ENCODE measurements around the gene TAF3.

Gene TAF3

DNA sequence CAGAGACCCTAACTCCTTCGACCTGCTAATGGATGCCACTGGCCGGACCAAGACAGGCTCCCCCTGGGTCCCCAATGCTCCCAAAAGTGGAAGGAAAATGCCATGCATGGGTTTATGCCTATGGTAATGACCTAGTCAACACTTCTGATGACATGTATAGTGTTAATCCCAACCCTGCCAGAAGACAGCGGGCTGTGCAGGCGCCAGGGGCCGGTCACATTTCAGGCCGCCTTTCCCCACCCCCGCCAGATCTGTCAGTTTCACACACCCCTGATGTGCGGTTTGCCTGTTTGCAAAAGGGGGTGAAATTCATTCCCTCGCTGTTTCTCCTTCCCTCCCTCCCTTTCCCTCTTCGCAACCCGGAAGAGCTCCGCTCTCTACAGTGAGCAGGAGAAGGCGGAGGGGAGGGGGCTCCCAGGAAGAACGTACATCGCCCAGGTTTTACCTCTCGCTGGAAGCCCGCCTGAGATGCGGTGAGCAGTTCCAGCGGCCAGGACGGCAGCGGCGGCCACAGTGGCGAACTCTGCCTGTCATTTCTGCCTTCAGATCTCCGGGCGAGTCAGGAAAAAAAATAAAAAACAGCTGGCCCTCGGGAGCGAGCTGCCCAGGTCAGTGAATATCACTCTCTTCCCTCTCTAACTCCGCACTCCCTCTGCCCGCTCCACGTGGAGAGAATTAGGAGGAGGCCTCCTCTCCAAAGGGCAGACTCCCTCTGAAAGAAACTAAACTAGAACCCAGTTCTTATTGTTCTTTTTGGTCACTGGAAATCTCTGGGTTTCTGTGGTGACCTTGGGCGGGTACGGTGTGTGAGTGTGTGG is 226.8 kb downstream of the TAF3 start:
- Histone ChIP-seq H3K9me3 (ENCODE audit: low read length) (no peaks in the 10 kb centered on the region), H3K9ac (ENCODE audit: low read length) (no peak overlapping the region), H3K27ac (ENCODE audit: low read depth, low read length) (no peak overlapping the region), H3K4me3 (ENCODE audit: low read depth in 1 of 2, low read length in 2 of 2) (peak overlapping the region in 1 of 2 donors; percentile 33), H3K36me3 (ENCODE audit: insufficient read depth, low read length) (no peaks in the 10 kb centered on the region), H3K4me1 (ENCODE audit: insufficient read depth, low read length) (peaks cover 24% of the 10 kb centered on the region), H3K27me3 (ENCODE audit: control insufficient read depth in 1 of 2, insufficient read depth in 2 of 2, low read length in 2 of 2) (peaks cover 90 to 100% of the 10 kb centered on the region in 2 donors)

DNA sequence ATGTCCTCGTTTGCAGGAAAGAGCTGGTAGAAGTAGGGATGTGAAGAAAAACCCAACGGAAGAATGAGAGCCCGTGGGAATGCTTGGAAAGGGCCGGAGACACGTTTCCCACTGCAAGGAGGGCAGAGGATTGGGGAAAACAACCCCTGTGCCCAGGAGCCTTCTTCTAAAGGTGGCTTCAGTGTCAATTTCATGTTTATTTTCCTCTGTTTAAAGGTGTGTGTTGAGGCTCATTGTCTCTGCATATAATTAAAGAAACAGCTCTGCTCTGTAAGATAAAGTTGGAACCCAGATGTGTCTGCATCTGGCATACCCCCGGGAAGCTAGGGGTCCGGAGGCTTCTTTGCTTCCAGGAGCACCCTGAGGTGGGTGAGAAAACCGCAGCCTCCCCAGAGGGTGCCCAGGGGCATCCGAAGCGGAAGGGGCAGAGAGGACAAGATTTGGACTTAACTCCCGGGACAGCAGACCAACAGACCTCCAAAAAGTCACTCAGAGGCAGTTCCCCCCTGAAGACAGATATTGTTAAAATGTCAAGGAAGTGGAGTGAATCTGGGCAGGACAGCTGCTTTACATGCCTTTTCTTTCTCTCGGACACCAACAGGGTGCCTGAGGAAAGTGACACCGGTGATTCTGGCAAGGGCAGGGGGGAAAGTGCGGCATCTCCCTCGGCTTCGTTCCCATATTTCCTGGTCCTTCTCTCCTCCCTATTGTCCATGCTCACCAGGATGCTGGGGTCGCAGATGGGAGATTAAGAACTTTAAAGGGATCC is 227.6 kb downstream of the TAF3 start:
- no peak overlapping the region for H3K9ac ChIP-seq (ENCODE audit: low read length)
- no peak overlapping the region for H3K27ac ChIP-seq (ENCODE audit: low read depth, low read length)
- no peaks in the 10 kb centered on the region for H3K9me3 ChIP-seq (ENCODE audit: low read length)
- no peaks in the 10 kb centered on the region for H3K36me3 ChIP-seq (ENCODE audit: insufficient read depth, low read length)
- peak overlapping the region in 1 of 2 donors; percentile 33 for H3K4me3 ChIP-seq (ENCODE audit: low read depth in 1 of 2, low read length in 2 of 2)
- peaks cover 89 to 99% of the 10 kb centered on the region in 2 donors for H3K27me3 ChIP-seq (ENCODE audit: control insufficient read depth in 1 of 2, insufficient read depth in 2 of 2, low read length in 2 of 2)
- H3K4me1 ChIP-seq (ENCODE audit: insufficient read depth, low read length), result peaks cover 25% of the 10 kb centered on the region

DNA sequence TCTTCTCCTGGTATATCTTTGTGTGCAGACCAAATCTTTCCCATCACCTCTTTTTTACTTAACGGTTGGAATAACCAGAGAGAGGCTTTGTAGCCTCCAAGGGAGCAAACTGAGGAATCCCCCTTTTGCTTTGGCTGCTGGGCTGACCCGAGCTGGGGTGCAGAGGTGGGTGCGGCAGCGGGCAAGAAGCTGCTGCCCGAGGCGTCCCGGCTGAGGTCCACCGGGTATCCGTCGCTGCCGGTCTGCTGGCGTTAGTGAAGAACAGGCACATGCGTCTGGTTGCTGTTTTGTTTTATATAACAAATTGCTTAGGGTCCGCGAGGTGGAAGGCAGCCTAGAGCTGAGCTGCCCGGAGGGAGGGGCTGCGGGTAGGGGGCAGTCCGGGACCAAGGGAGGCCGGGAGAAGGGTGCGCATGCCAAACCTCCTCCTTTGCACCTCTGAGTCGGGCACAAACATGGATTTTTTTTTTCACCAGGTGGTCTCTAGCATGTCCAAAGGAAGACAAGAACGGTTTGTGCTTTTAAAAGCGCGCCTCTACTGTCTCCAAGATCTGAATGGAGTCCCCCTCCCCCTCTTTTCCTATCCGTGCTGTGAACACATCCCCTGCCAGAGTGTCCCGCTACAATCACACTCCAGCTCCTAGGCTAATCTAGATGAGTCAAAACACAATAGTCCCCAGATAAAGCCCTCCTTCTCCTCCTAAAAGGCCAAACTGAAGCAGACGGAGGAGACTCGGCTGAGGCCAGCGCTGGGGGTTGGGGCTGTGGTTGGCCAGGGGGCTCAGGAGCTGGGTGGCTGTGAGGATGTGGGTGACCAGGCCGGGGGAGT is 229.4 kb downstream of the TAF3 start:
- peaks cover 4% of the 10 kb centered on the region for H3K9me3 ChIP-seq (ENCODE audit: low read length)
- H3K4me1 ChIP-seq (ENCODE audit: insufficient read depth, low read length), result peaks cover 31% of the 10 kb centered on the region
- H3K9ac ChIP-seq (ENCODE audit: low read length), result no peak overlapping the region
- no peaks in the 10 kb centered on the region for H3K36me3 ChIP-seq (ENCODE audit: insufficient read depth, low read length)
- peaks cover 85 to 98% of the 10 kb centered on the region in 2 donors for H3K27me3 ChIP-seq (ENCODE audit: control insufficient read depth in 1 of 2, insufficient read depth in 2 of 2, low read length in 2 of 2)
- no peak overlapping the region for H3K27ac ChIP-seq (ENCODE audit: low read depth, low read length)
- no peak overlapping the region for H3K4me3 ChIP-seq (ENCODE audit: low read depth in 1 of 2, low read length in 2 of 2)

DNA sequence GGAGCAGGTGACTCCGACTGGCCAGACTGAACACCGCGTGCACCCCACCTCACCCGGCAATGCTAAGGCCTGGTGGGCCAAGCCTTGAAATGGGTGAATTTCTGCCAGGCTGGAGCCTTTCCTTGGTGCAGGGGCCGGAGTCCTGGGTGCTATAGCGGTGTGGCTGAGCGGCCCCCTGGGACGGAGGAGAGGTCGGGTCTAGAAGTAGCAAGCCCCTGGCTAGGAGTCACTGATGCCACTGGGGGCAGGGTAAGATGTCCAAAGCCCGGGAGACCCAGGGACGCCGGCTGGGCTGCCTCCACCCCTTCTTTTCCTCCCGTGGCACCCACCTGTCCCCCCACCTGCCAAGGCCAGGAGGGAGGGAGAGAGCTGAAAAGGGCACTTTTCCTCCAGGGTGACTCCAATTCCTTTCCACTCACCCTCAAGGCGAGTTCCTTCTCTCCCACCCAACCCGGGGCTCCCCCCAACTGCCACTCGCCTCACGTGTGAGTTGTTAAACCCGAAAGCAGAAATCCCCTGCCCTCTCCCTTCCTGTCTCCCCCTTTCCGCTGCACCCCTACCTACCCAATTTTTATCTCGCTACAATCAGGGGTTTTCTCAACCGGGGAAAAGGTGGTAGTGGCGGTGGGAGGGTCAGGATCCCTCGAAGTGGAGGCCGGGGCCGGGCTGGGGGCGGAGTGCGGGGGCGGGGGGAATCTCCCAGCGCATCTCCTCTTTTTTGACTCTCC is 230.1 kb downstream of the TAF3 start:
- Histone ChIP-seq H3K36me3 (ENCODE audit: insufficient read depth, low read length) (no peaks in the 10 kb centered on the region), H3K4me3 (ENCODE audit: low read depth in 1 of 2, low read length in 2 of 2) (no peak overlapping the region), H3K27ac (ENCODE audit: low read depth, low read length) (no peak overlapping the region), H3K27me3 (ENCODE audit: control insufficient read depth in 1 of 2, insufficient read depth in 2 of 2, low read length in 2 of 2) (peaks cover 84 to 98% of the 10 kb centered on the region in 2 donors), H3K9ac (ENCODE audit: low read length) (no peak overlapping the region), H3K9me3 (ENCODE audit: low read length) (peaks cover 4% of the 10 kb centered on the region), H3K4me1 (ENCODE audit: insufficient read depth, low read length) (peaks cover 38% of the 10 kb centered on the region)

DNA sequence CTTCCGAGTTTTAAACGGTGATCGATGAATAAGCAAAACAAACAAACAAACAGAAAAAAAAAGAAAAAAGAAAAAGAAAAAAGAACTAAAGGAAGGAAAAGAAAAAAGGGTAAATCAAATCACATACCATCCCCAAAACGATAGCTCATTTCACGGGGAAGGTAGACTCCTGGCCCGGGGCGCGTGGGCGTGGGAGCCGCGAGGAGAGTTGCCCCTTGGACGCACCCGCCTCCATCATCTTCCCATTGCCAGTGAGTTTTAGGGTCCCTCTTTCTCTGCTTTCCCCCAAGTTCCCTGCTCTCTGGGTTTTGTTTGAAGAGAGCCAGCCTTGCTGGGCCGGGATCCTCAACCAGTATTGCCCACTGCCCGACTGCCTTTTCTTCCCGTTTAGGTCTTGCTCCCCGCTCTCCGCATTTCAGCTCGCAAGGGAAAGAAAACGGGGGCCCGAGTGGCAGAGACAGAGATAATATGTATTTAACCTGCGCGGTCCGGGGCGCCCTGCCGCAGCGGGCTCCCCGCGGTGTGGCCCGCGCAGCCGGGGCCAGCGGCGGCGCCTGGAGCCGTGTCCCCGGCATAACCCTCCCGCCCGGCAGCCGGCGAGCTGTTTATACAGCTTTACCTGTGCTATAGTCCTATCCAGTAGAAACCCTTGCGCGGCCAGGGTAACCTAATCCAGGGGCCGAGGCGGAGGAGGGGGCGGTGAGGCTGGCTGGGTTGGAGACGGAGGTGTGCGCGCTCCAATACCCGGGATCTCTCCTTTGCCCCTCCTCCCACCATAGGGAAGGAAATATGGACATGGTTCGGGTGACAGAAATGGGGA is 230.9 kb downstream of the TAF3 start:
- H3K27ac ChIP-seq (ENCODE audit: low read depth, low read length), result no peak overlapping the region
- peaks cover 83 to 98% of the 10 kb centered on the region in 2 donors for H3K27me3 ChIP-seq (ENCODE audit: control insufficient read depth in 1 of 2, insufficient read depth in 2 of 2, low read length in 2 of 2)
- peak overlapping the region in 1 of 2 donors; percentile 35 for H3K4me3 ChIP-seq (ENCODE audit: low read depth in 1 of 2, low read length in 2 of 2)
- H3K9me3 ChIP-seq (ENCODE audit: low read length), result peaks cover 4% of the 10 kb centered on the region
- H3K4me1 ChIP-seq (ENCODE audit: insufficient read depth, low read length), result peaks cover 44% of the 10 kb centered on the region
- H3K9ac ChIP-seq (ENCODE audit: low read length), result no peak overlapping the region
- no peaks in the 10 kb centered on the region for H3K36me3 ChIP-seq (ENCODE audit: insufficient read depth, low read length)

DNA sequence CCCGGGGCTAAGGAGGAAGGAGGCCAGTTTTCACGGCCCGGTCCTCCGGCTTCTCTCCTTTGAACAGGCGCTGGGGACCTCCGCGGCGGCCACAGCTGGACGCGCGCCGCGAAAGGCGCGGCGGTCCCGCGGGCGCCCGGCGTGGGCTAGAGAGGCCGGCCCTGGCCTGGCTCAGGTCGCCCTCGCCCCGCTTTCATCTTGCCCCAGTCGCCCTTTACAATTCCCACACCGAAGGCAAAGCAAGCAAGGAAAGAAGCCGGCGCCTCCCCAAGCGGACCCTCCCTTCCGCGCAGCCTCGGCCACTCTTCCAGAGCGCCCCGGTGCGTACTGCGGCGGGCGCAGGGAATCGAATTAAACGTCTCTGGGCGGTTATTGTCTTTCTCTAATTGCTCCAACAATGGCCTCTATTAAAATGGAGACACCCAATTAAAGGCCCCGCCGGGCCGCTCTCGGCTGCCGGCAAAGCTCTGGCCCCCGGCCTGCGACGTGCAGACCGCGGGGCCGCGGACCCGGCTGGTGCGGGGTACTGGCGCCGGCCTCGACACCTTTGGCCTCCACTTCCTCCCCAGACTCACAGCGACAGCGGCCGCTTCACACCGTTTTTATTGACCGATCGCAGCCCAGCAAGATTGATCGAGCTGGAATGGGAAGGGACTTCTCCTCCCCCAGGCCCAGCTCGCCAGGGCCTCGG is 231.7 kb downstream of the TAF3 start:
- H3K27ac ChIP-seq (ENCODE audit: low read depth, low read length), result no peak overlapping the region

DNA sequence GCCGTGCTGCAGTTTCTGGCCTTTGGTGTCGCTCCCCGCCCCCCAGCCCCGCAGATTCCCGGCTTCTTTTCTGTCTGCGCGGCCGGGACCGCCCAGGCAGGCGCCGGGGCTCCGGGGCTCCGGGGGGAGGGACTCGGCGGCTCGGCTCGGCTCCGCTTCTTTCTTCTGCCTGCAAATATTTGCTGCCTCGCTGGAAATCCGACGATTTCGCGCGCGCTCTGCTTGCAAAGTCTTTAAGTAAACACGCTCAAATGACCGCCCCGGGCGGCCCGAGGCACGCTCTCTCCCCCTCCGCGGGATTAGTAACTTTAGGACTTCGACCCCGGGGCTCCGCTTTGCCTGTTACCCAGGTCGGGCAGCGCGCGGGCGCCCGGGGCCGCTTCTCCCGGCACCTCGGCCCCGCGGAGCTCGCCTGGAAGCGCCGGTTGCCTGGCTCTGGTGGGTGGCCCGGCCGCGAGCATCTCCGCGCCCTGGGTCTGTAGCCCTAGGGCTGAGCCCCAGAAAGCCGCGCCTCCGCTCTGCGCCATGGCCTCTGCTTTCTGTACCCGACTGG is 232.3 kb downstream of the TAF3 start:
- peaks cover 75 to 98% of the 10 kb centered on the region in 2 donors for H3K27me3 ChIP-seq (ENCODE audit: control insufficient read depth in 1 of 2, insufficient read depth in 2 of 2, low read length in 2 of 2)
- H3K27ac ChIP-seq (ENCODE audit: low read depth, low read length), result no peak overlapping the region
- no peak overlapping the region for H3K9ac ChIP-seq (ENCODE audit: low read length)
- no peaks in the 10 kb centered on the region for H3K36me3 ChIP-seq (ENCODE audit: insufficient read depth, low read length)
- peaks cover 4% of the 10 kb centered on the region for H3K9me3 ChIP-seq (ENCODE audit: low read length)
- H3K4me1 ChIP-seq (ENCODE audit: insufficient read depth, low read length), result peaks cover 31% of the 10 kb centered on the region
- peak overlapping the region; percentile 35 to 44 for H3K4me3 ChIP-seq (ENCODE audit: low read depth in 1 of 2, low read length in 2 of 2)

More for the DNA sequence above, 231.7 kb downstream of the TAF3 start:
- Histone ChIP-seq H3K4me3 (ENCODE audit: low read depth in 1 of 2, low read length in 2 of 2) (peak overlapping the region; percentile 35 to 44), H3K9ac (ENCODE audit: low read length) (no peak overlapping the region), H3K36me3 (ENCODE audit: insufficient read depth, low read length) (no peaks in the 10 kb centered on the region), H3K27me3 (ENCODE audit: control insufficient read depth in 1 of 2, insufficient read depth in 2 of 2, low read length in 2 of 2) (peaks cover 78 to 98% of the 10 kb centered on the region in 2 donors), H3K4me1 (ENCODE audit: insufficient read depth, low read length) (peaks cover 36% of the 10 kb centered on the region), H3K9me3 (ENCODE audit: low read length) (peaks cover 4% of the 10 kb centered on the region)

DNA sequence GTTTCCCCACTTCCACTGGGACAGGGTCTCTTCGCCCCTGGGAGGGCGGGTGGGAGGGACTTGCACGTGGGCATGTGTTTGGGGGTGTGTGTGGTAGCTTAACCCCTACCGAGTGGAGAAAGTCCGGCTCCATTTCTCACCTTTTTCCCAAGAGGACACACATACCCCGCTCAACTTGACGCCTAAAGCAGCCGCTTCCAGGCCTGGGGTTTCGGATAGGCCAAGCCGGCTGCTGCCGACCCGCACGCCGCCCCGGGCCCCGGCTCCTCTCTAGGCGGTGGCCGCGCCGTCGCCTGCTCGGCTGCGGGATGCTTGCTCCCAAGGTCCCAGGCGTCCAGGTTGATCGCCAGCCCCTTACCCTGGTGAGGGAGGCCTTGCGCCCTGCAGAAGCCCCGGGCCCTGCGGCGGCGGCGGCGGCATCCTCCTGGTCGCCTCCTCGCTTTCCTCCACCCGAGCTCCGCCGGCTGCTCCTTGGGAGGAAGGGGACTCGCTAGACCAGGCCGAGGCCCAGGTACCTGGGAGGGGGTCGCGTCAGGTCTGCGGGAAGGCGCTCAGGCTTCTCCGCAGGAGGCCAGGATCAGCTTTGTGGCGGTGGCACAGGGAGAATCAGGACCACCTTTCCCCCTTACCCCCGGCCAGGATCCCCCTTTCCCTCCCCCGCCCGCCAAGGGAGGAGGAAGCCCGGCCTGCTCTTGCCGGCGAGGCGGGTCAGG is 233.0 kb downstream of the TAF3 start:
- no peak overlapping the region for H3K4me3 ChIP-seq (ENCODE audit: low read depth in 1 of 2, low read length in 2 of 2)
- no peak overlapping the region for H3K9ac ChIP-seq (ENCODE audit: low read length)
- H3K27ac ChIP-seq (ENCODE audit: low read depth, low read length), result no peak overlapping the region
- no peaks in the 10 kb centered on the region for H3K36me3 ChIP-seq (ENCODE audit: insufficient read depth, low read length)
- peaks cover 4% of the 10 kb centered on the region for H3K9me3 ChIP-seq (ENCODE audit: low read length)
- peaks cover 25% of the 10 kb centered on the region for H3K4me1 ChIP-seq (ENCODE audit: insufficient read depth, low read length)
- peaks cover 69 to 98% of the 10 kb centered on the region in 2 donors for H3K27me3 ChIP-seq (ENCODE audit: control insufficient read depth in 1 of 2, insufficient read depth in 2 of 2, low read length in 2 of 2)

DNA sequence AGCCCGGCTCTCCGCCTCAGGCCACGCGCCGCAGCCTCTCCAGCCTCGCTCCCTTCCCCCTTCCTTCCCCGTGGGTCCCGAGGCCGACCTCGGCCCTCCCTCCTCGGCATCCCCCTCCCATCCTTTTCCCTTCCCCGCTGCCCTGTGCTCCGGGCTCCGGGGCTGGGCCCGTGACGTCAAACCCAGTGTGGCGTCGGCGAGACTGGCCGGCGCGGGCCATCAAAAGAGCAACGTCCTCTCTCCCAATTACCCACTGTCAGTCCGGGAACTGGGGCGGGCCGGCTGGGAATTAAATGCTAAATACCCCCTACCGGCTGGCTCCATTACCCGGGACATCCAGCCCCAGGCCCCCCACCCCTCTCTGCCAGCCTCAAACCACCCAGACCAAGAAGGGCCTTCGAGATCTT is 233.5 kb downstream of the TAF3 start:
- peaks cover 63 to 98% of the 10 kb centered on the region in 2 donors for H3K27me3 ChIP-seq (ENCODE audit: control insufficient read depth in 1 of 2, insufficient read depth in 2 of 2, low read length in 2 of 2)
- H3K9ac ChIP-seq (ENCODE audit: low read length), result no peak overlapping the region
- H3K36me3 ChIP-seq (ENCODE audit: insufficient read depth, low read length), result no peaks in the 10 kb centered on the region
- H3K9me3 ChIP-seq (ENCODE audit: low read length), result peaks cover 4% of the 10 kb centered on the region
- H3K4me1 ChIP-seq (ENCODE audit: insufficient read depth, low read length), result peaks cover 25% of the 10 kb centered on the region
- no peak overlapping the region for H3K4me3 ChIP-seq (ENCODE audit: low read depth in 1 of 2, low read length in 2 of 2)
- H3K27ac ChIP-seq (ENCODE audit: low read depth, low read length), result no peak overlapping the region
